HepG2 (cell line): ENCODE results near the gene URM1. TPM values are rescaled to one million over a fixed set of nuclear protein-coding genes. Genes with fewer than 3 reads are reported as not detected.

Source experiments
- ATAC-seq: fragments of 200-7000 bp; cut with Tn5 transposase; 3 replicates; pipeline ENCODE4 v1.9.1; 2020; ENCODE audit warnings: mild to moderate bottlenecking, moderate library complexity
- BruUV-seq: library from RNA; stranded (reverse); fragments of 400-500 nt; replicated peaks from 2 replicates; lab custom pipeline; 2021; lab: Mats Ljungman, UMichigan
- CTCF ChIA-PET: fragments of 300-600 bp; formaldehyde crosslinking; extraction: SDS; loops from one replicate; lab custom pipeline; 2021; ENCODE audit warnings: low total read pairs, inconsistent platforms, low intra/inter-chr PET ratio; lab: Yijun Ruan, JAX
- POLR2A ChIA-PET: fragments of 350-600 bp; sonication (Branson Sonifier 250); formaldehyde crosslinking; loops from one replicate; lab custom pipeline; 2020; ENCODE audit warnings: antibody characterized with exemption, inconsistent platforms; lab: Yijun Ruan, JAX
- DNase-seq: peaks from one replicate; pipeline ENCODE4 v3.0.0-alpha.2; 2015; ENCODE audit warnings: low spot score
- FAIRE-seq: peaks from 3 replicates; lab custom pipeline; 2011; peaks lifted over from hg19 to GRCh38; lab: Jason Lieb, UNC
- H2AFZ ChIP-seq: one replicate; pipeline ENCODE4 v1.6.1; 2011; ENCODE audit warnings: low read length, inconsistent platforms
- H3K27ac ChIP-seq: fragments of 300-600 bp; 3 replicates; pipeline ENCODE4 v1.8.0; 2011; ENCODE audit warnings: mixed run types, mild to moderate bottlenecking, mixed read lengths, low read length, inconsistent platforms; ENCODE audit not compliant: insufficient read depth; ENCODE audit errors: extremely low read length
- H3K27me3 ChIP-seq, 2 experiments: fragments of 200-600 bp in 1 of 2; 2 replicates in 1 of 2; 3 replicates in 1 of 2; pipeline versions ENCODE4 v1.6.0 to v1.8.0; 2011; ENCODE audit warnings: low read length in 2 of 2, mild to moderate bottlenecking in 2 of 2, moderate library complexity in 2 of 2, inconsistent platforms in 1 of 2; ENCODE audit not compliant: insufficient read depth in 2 of 2, control insufficient read depth in 1 of 2
- H3K36me3 ChIP-seq, 2 experiments: fragments of 200-600 bp in 1 of 2; replicated peaks in 1 of 2; 2 replicates in 1 of 2; 3 replicates in 1 of 2; pipeline versions ENCODE4 v1.5.1 to v1.8.0; 2011; ENCODE audit warnings: low read length in 2 of 2, inconsistent platforms in 1 of 2; ENCODE audit not compliant: insufficient read depth in 2 of 2, control insufficient read depth in 1 of 2
- H3K4me1 ChIP-seq: 2 replicates; pipeline ENCODE4 v1.5.1; 2012; ENCODE audit warnings: low read length, inconsistent platforms; ENCODE audit not compliant: insufficient read depth
- H3K4me2 ChIP-seq: 2 replicates; pipeline ENCODE4 v1.6.0; 2011; ENCODE audit warnings: low read depth, low read length, inconsistent platforms
- H3K4me3 ChIP-seq, 3 experiments: fragments of 200-600 bp in 1 of 3; sonication (generic), shearing (Covaris generic) in 1 of 3; replicated peaks in 1 of 3; 2 replicates each; pipeline ENCODE4 v1.5.1; 2011 to 2016; ENCODE audit warnings: low read length in 3 of 3, inconsistent platforms in 2 of 3, low read depth in 2 of 3, mild to moderate bottlenecking in 2 of 3, control low read depth in 1 of 3, mixed read lengths in 1 of 3; ENCODE audit not compliant: insufficient read depth in 1 of 3
- H3K79me2 ChIP-seq: one replicate; pipeline ENCODE4 v1.6.1; 2011; ENCODE audit warnings: low read length, inconsistent platforms; ENCODE audit not compliant: insufficient read depth
- H3K9ac ChIP-seq: 2 replicates; pipeline ENCODE4 v1.6.0; 2011; ENCODE audit warnings: mild to moderate bottlenecking, low read depth, low read length, inconsistent platforms; ENCODE audit not compliant: insufficient read depth
- H3K9me3 ChIP-seq: 2 replicates; pipeline ENCODE4 v1.5.1; 2012; ENCODE audit warnings: mild to moderate bottlenecking, low read length
- H4K20me1 ChIP-seq: 2 replicates; pipeline ENCODE4 v1.6.0; 2011; ENCODE audit warnings: inconsistent platforms, mild to moderate bottlenecking, low read length, moderate library complexity; ENCODE audit not compliant: insufficient read depth
- ATAD3A ChIP-seq: sonication (generic); formaldehyde crosslinking; IDR thresholded peaks from 2 replicates; pipeline ENCODE4 v1.4.0; 2020; ENCODE audit warnings: missing genetic modification reagents
- GLI4 ChIP-seq: sonication (generic); formaldehyde crosslinking; IDR thresholded peaks from 2 replicates; pipeline ENCODE4 v1.5.1; 2020; ENCODE audit warnings: missing genetic modification reagents, mild to moderate bottlenecking, moderate library complexity, borderline replicate concordance
- HNRNPK ChIP-seq: fragments of 200-400 bp; formaldehyde crosslinking; IDR thresholded peaks from 2 replicates; pipeline ENCODE4 v1.6.1; 2018; ENCODE audit warnings: low read length, low read depth, moderate library complexity, mild to moderate bottlenecking; ENCODE audit not compliant: poor library complexity, severe bottlenecking
- KDM6A ChIP-seq: IDR thresholded peaks from 2 replicates; pipeline ENCODE4 v1.6.1; 2016; ENCODE audit warnings: low read depth
- LCORL ChIP-seq, 2 experiments: fragments of 450-650 bp in 1 of 2; sonication (generic) in 1 of 2; formaldehyde crosslinking in 1 of 2; IDR thresholded peaks; 2 replicates each; pipeline versions ENCODE4 v1.5.0 to v1.6.1; 2017 to 2020; ENCODE audit warnings: antibody characterized with exemption in 1 of 2, missing genetic modification reagents in 1 of 2
- MATR3 ChIP-seq: sonication (generic); formaldehyde crosslinking; IDR thresholded peaks from 2 replicates; pipeline ENCODE4 v1.4.0; 2020; ENCODE audit warnings: missing genetic modification reagents
- MNT ChIP-seq: fragments of 450-650 bp; IDR thresholded peaks from 2 replicates; pipeline ENCODE4 v1.6.1; 2016
- NFKB2 ChIP-seq: sonication (generic); formaldehyde crosslinking; IDR thresholded peaks from 2 replicates; pipeline ENCODE4 v1.4.0; 2020; ENCODE audit warnings: missing genetic modification reagents, borderline replicate concordance
- PRMT3 ChIP-seq: sonication (generic); formaldehyde crosslinking; IDR thresholded peaks from 2 replicates; pipeline ENCODE4 v1.8.1; 2022; ENCODE audit warnings: low read depth, mild to moderate bottlenecking, moderate library complexity, missing genetic modification reagents, borderline replicate concordance
- REL ChIP-seq: sonication (generic); formaldehyde crosslinking; conservative IDR thresholded peaks from 2 replicates; pipeline ENCODE4 v1.8.0; 2022; ENCODE audit warnings: mild to moderate bottlenecking, missing genetic modification reagents, moderate library complexity
- SIX4 ChIP-seq: sonication (generic); formaldehyde crosslinking; IDR thresholded peaks from 2 replicates; pipeline ENCODE4 v1.4.0; 2020; ENCODE audit warnings: missing genetic modification reagents
- STAG1 ChIP-seq: sonication (generic); formaldehyde crosslinking; IDR thresholded peaks from 2 replicates; pipeline ENCODE4 v1.4.0; 2020; ENCODE audit warnings: missing genetic modification reagents
- TARDBP ChIP-seq: sonication (generic); formaldehyde crosslinking; IDR thresholded peaks from 2 replicates; pipeline ENCODE4 v1.8.0; 2022; ENCODE audit warnings: mild to moderate bottlenecking, missing genetic modification reagents
- THYN1 ChIP-seq: sonication (generic); formaldehyde crosslinking; IDR thresholded peaks from 2 replicates; pipeline ENCODE4 v1.8.1; 2023; ENCODE audit warnings: low read depth, mild to moderate bottlenecking, moderate library complexity, missing genetic modification reagents, borderline replicate concordance
- YY1 ChIP-seq: IDR thresholded peaks from 2 replicates; pipeline ENCODE4 v1.6.1; 2011; ENCODE audit warnings: low read length, low read depth, moderate library complexity, mild to moderate bottlenecking; ENCODE audit not compliant: insufficient read depth, insufficient replicate concordance
- ZNF232 ChIP-seq: sonication (generic); formaldehyde crosslinking; IDR thresholded peaks from 2 replicates; pipeline ENCODE4 v1.4.0; 2020; ENCODE audit warnings: missing genetic modification reagents, borderline replicate concordance
- ZNF251 ChIP-seq: sonication (generic); formaldehyde crosslinking; IDR thresholded peaks from 2 replicates; pipeline ENCODE4 v1.9.0; 2021; ENCODE audit warnings: mild to moderate bottlenecking, missing genetic modification reagents
- ZNF3 ChIP-seq: IDR thresholded peaks from 2 replicates; pipeline ENCODE4 v1.7.0; 2017; ENCODE audit warnings: inconsistent platforms
- ZNF414 ChIP-seq: sonication (generic); formaldehyde crosslinking; IDR thresholded peaks from 2 replicates; pipeline ENCODE4 v1.5.0; 2020; ENCODE audit warnings: missing genetic modification reagents
- ZNF530 ChIP-seq: sonication (generic); formaldehyde crosslinking; IDR thresholded peaks from 2 replicates; pipeline ENCODE4 v1.5.0; 2020; ENCODE audit warnings: low read depth, mild to moderate bottlenecking, missing genetic modification reagents
- ZNF678 ChIP-seq: sonication (generic); formaldehyde crosslinking; IDR thresholded peaks from 2 replicates; pipeline ENCODE4 v1.4.0; 2020; ENCODE audit warnings: mild to moderate bottlenecking, missing genetic modification reagents
- ZNF850 ChIP-seq: sonication (generic); formaldehyde crosslinking; conservative IDR thresholded peaks from 2 replicates; pipeline ENCODE4 v1.9.0; 2021; ENCODE audit warnings: mild to moderate bottlenecking, missing genetic modification reagents
- WGBS: methylation state at CpG from one replicate; pipeline ENCODE4 v1.1.6; 2017; ENCODE audit warnings: low lambda C conversion rate; 5-methylcytosine and 5-hydroxymethylcytosine counted together
- in situ Hi-C: cut with HindIII; loops from 2 replicates; pipeline ENCODE4 v1.10.0; 2017; ENCODE audit warnings: low pct_unique_long_range_greater_than_20kb; ENCODE audit not compliant: extremely low pct_ligation_motif_present
- intact Hi-C: fragments of 100-400 bp; cut with micrococcal nuclease; formaldehyde crosslinking; loops from one replicate; pipeline ENCODE4 v1.10.0; 2022; ENCODE audit not compliant: unreplicated experiment
- polyA plus RNA-seq, 8 experiments: library from polyadenylated mRNA; depleted of rRNA in 3 of 8; stranded (reverse) in 7 of 8; unstranded in 1 of 8; fragments of >200 nt; fragmentation: Illumina TruSeq in 4 of 8; extraction: Trizol in 4 of 8; gene quantifications; 2 replicates each; pipeline versions ENCODE4 v1.2.1 to v1.2.3, GENCODE V29; 2011 to 2016; ENCODE audit warnings: low read depth in 4 of 8, missing spikeins in 1 of 8, mixed read lengths in 1 of 8; ENCODE audit not compliant: insufficient read depth in 1 of 8
- total RNA-seq, 5 experiments: library from RNA; depleted of rRNA; stranded (reverse); fragments of >200 nt; fragmentation: Illumina TruSeq; extraction: Trizol; gene quantifications; 2 replicates each; pipeline ENCODE4 v1.2.3, GENCODE V29; 2016; ENCODE audit warnings: low read depth in 1 of 5

The URM1 gene
- total and polyA plus RNA-seq, 2 of the 13 experiments (the other 11 are each of a cell fraction or from before 2014, with no cell fraction given) = 37.1 to 41.3 TPM

- intact Hi-C loops (loop anchor here (2.0 kb wide), 2 partner anchors 19 to 57 kb away; no protein-coding TSS in a partner anchor), in situ Hi-C loops (no loop called here)
- WGBS = 0% methylated on average over 1 of the region's 59 CpGs
- no TSS peak for BruUV-seq
- Histone ChIP-seq H3K27me3 (peaks cover 4 to 8% of the 10 kb centered on the region in 2 experiments; a peak in 3 of 5 replicates), H2AFZ (no peak overlapping the region), H3K27ac (no peak overlapping the region), H4K20me1 (no peaks in the 10 kb centered on the region), H3K79me2 (no peaks in the 10 kb centered on the region), H3K9ac (peak overlapping the region; percentile 60; the same call in 1 of the 2 replicates), H3K36me3 (no peaks in the 10 kb centered on the region), H3K4me2 (peak overlapping the region; percentile 84), H3K4me1 (peaks cover 26% of the 10 kb centered on the region), H3K9me3 (no peaks in the 10 kb centered on the region), H3K4me3 (peak overlapping the region; percentile 85 to 92 (median 91))
- DNase-seq (peak; percentile 39), ATAC-seq (peak; percentile 84), FAIRE-seq (no peak)
- POLR2A ChIA-PET = interaction anchor here (0.6 to 2.5 kb wide), 9 partner anchors 9 to 144 kb away, joined by 3 to 19 read pairs (median 3); partner anchors contain the start of genes GOLGA2, SWI5 and URM1
- CTCF ChIA-PET = no interaction called here
- TF ChIP-seq KDM6A (CRISPR knock-in tag) (no peak), ZNF850 (CRISPR knock-in tag) (peak; percentile 37; the same call in 1 of the 2 replicates), ATAD3A (CRISPR knock-in tag) (no peak), PRMT3 (CRISPR knock-in tag) (no peak), MNT (no peak), REL (CRISPR knock-in tag) (no peak), STAG1 (CRISPR knock-in tag) (peak; percentile 28), LCORL (IDR thresholded peaks at IDR 0.05) (no peak), LCORL (CRISPR knock-in tag; IDR thresholded peaks at IDR 0.05) (peak; percentile 57; the same call in 1 of the 2 replicates), MATR3 (CRISPR knock-in tag) (no peak), SIX4 (CRISPR knock-in tag) (no peak), ZNF232 (CRISPR knock-in tag) (no peak), YY1 (peak; percentile 51), ZNF251 (CRISPR knock-in tag) (no peak), GLI4 (CRISPR knock-in tag) (peak; percentile 70; the same call in 1 of the 2 replicates), NFKB2 (CRISPR knock-in tag) (0 out of 2 replicates have a peak, but pooled peaks have one; percentile 43), ZNF678 (CRISPR knock-in tag) (no peak), TARDBP (CRISPR knock-in tag) (peak; percentile 53; the same call in 1 of the 2 replicates), THYN1 (CRISPR knock-in tag) (no peak), HNRNPK (peak; percentile 43), ZNF3 (CRISPR knock-in tag) (no peak), ZNF414 (CRISPR knock-in tag) (peak; percentile 62; the same call in 1 of the 2 replicates), ZNF530 (CRISPR knock-in tag) (no peak)
Observed at GRCh38 chr9:128420060-128420650, 49.0 kb downstream of the URM1 start.
